Cardiac septum (tissue), 1 donor: Measurements from ENCODE around the gene AFMID. TPM values are rescaled to one million over a fixed set of nuclear protein-coding genes. Genes with fewer than 3 reads are reported as not detected.

Experiments used
- DNase-seq: peaks from one replicate; pipeline ENCODE4 v3.0.0-alpha.2; 2020; ENCODE audit warnings: low spot score
- intact Hi-C: fragments of 100-400 bp; cut with DNase I; formaldehyde crosslinking; loops from one replicate; pipeline ENCODE4 v1.14.0; 2022
- total RNA-seq: library from RNA; stranded (reverse); fragmentation: NEBNext Ultra II Directional; extraction: Animal tissue kit (Norgen Biotek cat#: 25700); gene quantifications from one replicate; pipeline ENCODE4 v1.2.1, GENCODE V29; 2021
- donor health status: DM: no; HTN: no; CAD: no.

Gene AFMID
- total RNA-seq, 1 donor from 2014 or later, result 22.3 TPM

DNA sequence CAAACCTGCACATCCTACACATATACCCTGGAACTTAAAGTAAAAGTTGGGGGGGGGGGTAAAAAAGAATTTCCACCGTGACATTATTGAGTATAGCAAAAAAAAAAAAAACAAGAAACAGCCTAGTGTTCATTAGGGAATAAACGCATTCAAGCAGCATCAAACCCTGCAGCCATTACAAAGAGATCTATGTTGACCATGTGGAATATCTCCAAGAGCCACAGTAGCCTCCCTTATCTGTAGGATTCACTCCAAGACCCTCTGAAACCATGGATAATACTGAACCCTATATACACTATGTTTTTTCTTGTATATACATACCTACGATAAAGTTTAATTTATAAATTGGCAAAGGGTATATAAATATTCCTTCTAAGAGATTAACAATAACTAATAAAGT is 21.3 kb downstream of the AFMID start:
- intact Hi-C loops, result no loop called here
- DNase-seq, result no peak

DNA sequence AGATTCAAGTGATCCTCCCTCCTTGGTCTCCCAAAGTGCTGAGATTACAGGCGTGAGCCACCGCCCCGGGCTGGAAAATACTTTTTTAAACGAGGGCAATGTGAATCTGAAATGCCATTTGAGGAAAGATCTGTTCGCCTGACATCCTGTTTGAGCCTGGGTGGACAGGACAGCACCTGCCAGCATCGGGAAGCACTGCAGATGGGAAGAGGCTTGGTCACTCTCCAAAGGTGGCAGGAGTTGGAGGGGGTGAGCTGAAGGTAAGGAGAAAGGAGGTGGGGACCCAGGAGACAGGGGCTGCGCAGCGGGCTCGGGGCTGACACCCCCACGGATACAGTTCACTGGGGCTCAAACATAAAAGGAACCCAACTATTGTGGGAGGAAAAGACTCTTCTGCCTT is 22.9 kb downstream of the AFMID start:
- no peak for DNase-seq
- intact Hi-C loops, result no loop called here

DNA sequence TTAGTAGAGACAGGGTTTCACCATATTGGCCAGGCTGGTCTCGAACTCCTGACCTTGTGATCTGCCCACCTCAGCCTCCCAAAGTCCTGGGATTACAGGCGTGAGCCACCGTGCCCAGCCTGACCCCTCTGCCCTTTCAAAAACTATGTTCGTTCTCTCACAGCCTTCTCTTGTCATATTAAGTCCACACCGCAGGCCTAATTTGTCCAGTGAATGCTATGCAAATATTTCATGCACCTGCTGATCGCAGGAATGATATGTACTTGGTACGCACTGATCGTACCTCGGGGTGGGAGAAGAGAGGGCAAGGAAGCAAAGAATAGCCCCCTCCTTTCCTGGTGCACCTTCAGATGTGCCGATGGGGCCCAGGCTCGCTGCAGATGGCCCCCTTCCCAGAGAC is 23.9 kb downstream of the AFMID start:
- DNase-seq, result no peak
- intact Hi-C loops, result no loop called here

DNA sequence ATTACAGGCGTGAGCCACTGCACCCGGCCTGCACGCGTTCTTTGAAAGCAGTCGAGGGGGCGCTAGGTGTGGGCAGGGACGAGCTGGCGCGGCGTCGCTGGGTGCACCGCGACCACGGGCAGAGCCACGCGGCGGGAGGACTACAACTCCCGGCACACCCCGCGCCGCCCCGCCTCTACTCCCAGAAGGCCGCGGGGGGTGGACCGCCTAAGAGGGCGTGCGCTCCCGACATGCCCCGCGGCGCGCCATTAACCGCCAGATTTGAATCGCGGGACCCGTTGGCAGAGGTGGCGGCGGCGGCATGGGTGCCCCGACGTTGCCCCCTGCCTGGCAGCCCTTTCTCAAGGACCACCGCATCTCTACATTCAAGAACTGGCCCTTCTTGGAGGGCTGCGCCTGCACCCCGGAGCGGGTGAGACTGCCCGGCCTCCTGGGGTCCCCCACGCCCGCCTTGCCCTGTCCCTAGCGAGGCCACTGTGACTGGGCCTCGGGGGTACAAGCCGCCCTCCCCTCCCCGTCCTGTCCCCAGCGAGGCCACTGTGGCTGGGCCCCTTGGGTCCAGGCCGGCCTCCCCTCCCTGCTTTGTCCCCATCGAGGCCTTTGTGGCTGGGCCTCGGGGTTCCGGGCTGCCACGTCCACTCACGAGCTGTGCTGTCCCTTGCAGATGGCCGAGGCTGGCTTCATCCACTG is 27.0 kb downstream of the AFMID start, which contains the start of gene BIRC5:
Gene BIRC5 (plus strand): TSS at position 238 of the 690 bp plus-strand sequence. CDS start 64 bp downstream, at position 302.
- intact Hi-C loops, result loop anchor here (1.0 kb wide), 1 partner anchor 40 kb away; no protein-coding TSS in a partner anchor
- DNase-seq, result peak; percentile 94

DNA sequence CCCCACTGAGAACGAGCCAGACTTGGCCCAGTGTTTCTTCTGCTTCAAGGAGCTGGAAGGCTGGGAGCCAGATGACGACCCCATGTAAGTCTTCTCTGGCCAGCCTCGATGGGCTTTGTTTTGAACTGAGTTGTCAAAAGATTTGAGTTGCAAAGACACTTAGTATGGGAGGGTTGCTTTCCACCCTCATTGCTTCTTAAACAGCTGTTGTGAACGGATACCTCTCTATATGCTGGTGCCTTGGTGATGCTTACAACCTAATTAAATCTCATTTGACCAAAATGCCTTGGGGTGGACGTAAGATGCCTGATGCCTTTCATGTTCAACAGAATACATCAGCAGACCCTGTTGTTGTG is 27.5 kb downstream of the AFMID start:
- no peak for DNase-seq
- intact Hi-C loops, result loop anchor here (1.0 kb wide), 1 partner anchor 40 kb away; no protein-coding TSS in a partner anchor

DNA sequence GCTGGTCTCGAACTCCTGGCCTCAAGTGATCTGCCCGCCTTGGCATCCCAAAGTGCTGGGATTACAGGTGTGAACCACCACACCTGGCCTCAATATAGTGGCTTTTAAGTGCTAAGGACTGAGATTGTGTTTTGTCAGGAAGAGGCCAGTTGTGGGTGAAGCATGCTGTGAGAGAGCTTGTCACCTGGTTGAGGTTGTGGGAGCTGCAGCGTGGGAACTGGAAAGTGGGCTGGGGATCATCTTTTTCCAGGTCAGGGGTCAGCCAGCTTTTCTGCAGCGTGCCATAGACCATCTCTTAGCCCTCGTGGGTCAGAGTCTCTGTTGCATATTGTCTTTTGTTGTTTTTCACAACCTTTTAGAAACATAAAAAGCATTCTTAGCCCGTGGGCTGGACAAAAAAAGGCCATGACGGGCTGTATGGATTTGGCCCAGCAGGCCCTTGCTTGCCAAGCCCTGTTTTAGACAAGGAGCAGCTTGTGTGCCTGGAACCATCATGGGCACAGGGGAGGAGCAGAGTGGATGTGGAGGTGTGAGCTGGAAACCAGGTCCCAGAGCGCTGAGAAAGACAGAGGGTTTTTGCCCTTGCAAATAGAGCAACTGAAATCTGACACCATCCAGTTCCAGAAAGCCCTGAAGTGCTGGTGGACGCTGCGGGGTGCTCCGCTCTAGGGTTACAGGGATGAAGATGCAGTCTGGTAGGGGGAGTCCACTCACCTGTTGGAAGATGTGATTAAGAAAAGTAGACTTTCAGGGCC is 32.4 kb downstream of the AFMID start:
- DNase-seq, result no peak
- intact Hi-C loops, result no loop called here

DNA sequence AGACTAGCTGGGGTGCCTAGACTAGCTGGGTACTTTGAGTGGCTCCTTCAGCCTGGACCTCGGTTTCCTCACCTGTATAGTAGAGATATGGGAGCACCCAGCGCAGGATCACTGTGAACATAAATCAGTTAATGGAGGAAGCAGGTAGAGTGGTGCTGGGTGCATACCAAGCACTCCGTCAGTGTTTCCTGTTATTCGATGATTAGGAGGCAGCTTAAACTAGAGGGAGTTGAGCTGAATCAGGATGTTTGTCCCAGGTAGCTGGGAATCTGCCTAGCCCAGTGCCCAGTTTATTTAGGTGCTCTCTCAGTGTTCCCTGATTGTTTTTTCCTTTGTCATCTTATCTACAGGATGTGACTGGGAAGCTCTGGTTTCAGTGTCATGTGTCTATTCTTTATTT is 35.9 kb downstream of the AFMID start:
- no peak for DNase-seq
- intact Hi-C loops, result no loop called here

DNA sequence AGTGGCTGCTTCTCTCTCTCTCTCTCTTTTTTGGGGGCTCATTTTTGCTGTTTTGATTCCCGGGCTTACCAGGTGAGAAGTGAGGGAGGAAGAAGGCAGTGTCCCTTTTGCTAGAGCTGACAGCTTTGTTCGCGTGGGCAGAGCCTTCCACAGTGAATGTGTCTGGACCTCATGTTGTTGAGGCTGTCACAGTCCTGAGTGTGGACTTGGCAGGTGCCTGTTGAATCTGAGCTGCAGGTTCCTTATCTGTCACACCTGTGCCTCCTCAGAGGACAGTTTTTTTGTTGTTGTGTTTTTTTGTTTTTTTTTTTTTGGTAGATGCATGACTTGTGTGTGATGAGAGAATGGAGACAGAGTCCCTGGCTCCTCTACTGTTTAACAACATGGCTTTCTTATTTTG is 36.6 kb downstream of the AFMID start:
- intact Hi-C loops, result no loop called here
- no peak for DNase-seq

DNA sequence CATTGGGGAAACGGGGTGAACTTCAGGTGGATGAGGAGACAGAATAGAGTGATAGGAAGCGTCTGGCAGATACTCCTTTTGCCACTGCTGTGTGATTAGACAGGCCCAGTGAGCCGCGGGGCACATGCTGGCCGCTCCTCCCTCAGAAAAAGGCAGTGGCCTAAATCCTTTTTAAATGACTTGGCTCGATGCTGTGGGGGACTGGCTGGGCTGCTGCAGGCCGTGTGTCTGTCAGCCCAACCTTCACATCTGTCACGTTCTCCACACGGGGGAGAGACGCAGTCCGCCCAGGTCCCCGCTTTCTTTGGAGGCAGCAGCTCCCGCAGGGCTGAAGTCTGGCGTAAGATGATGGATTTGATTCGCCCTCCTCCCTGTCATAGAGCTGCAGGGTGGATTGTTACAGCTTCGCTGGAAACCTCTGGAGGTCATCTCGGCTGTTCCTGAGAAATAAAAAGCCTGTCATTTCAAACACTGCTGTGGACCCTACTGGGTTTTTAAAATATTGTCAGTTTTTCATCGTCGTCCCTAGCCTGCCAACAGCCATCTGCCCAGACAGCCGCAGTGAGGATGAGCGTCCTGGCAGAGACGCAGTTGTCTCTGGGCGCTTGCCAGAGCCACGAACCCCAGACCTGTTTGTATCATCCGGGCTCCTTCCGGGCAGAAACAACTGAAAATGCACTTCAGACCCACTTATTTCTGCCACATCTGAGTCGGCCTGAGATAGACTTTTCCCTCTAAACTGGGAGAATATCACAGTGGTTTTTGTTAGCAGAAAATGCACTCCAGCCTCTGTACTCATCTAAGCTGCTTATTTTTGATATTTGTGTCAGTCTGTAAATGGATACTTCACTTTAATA is 37.3 kb downstream of the AFMID start:
- intact Hi-C loops, result no loop called here
- no peak for DNase-seq

DNA sequence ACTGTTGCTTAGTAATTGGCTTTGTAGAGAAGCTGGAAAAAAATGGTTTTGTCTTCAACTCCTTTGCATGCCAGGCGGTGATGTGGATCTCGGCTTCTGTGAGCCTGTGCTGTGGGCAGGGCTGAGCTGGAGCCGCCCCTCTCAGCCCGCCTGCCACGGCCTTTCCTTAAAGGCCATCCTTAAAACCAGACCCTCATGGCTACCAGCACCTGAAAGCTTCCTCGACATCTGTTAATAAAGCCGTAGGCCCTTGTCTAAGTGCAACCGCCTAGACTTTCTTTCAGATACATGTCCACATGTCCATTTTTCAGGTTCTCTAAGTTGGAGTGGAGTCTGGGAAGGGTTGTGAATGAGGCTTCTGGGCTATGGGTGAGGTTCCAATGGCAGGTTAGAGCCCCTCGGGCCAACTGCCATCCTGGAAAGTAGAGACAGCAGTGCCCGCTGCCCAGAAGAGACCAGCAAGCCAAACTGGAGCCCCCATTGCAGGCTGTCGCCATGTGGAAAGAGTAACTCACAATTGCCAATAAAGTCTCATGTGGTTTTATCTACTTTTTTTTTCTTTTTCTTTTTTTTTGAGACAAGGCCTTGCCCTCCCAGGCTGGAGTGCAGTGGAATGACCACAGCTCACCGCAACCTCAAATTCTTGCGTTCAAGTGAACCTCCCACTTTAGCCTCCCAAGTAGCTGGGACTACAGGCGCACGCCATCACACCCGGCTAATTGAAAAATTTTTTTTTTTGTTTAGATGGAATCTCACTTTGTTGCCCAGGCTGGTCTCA is 38.1 kb downstream of the AFMID start:
- intact Hi-C loops, result no loop called here
- DNase-seq, result no peak

DNA sequence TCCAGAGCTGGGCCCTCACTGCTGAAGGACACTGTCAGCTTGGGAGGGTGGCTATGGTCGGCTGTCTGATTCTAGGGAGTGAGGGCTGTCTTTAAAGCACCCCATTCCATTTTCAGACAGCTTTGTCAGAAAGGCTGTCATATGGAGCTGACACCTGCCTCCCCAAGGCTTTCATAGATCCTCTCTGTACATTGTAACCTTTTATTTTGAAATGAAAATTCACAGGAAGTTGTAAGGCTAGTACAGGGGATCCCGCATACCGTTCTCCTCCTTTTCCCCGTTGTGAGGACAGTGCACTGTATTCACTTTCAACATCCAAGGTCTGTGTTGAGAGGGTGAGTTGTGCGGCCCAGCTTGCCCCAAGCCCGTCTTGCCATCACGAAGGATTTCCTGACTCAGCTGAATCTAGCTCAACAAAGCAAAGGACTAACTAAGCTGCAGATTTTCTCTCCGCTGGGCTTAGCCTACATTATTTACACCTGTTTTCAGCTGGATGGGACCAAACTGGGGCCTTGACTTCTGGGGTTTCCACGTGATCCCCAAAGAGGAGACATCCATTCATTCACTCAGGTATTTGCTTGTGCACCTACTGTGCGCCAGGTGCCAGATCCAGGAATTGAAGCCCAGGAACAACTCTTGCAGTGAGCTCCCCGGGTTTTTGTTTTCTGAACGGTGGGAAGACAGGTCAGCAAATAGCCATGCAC is 39.0 kb downstream of the AFMID start:
- intact Hi-C loops, result no loop called here
- DNase-seq, result no peak

DNA sequence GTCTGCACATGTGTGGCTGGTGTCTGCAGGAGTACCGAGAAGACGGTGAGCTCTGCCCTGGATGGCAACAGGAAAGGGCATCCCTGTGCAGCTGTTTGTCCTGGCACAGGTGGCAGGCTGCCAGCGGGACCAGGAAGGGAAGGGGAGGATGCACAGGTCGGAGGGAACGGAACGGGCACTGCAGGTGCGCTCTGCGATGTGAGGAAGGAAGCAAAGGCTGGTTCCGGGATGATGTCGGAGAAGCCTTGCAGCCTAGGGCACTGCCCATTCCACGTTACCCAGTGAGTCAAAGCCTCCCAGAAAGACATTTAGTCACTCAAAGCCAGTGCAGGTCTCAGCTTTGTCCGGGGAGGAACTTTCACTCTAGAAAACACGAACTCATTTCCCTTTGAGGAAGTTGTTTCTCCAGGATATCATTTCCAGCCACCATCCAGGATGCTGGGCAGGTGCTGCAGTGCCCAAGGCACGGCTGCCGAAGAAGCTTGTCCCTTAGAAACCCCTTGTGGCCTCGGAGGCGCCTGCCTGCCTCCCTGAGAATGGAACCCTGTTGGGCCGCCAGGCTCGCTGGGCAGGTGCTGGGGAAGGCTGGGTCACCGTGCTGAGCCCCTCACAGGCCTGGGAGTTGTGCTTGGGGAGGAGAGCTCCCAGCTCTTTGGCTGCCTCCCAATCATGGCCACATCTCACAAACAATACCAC is 39.7 kb downstream of the AFMID start:
- intact Hi-C loops, result no loop called here
- DNase-seq, result no peak

DNA sequence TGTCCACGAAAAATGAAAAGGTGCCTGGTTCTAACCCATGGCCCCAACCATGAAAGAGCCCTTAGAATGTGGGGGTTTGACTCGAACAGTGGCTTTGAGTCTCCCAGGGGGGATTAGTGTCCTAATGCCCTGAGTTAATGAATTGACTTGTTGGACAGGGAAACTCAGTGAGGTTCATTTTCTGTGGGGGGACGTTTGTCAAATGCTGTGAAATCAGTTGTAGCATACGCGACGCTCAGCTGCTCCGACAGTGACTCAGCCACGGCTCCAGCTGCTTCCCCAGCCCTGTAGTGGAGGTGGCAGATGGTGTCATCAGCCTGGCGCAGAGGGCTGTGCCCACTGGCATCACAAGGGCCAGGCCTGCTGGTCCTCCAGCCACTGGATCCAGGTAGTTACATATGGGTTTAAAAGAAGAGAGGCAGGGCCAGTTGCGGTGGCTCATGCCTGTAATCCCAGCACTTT is 40.3 kb downstream of the AFMID start:
- no peak for DNase-seq
- intact Hi-C loops, result no loop called here

DNA sequence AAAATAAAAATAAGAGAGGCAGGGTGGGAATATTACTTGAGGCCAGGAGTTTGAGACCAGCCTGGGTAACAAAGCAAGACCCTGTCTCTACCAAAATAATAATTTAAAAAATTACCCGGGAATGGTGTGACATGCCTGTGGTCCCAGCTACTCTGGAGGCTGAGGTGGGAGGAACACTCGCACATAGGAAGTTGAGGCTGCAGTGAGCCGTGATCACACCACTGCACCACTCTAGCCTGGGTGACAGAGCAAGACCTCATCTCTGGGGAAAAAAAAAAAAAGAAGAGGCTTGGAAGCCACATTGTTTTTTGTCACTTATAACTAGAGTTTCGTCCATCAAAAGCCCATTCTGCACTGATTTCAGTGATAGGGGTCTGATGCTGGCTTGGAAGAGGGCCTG is 41.0 kb downstream of the AFMID start:
- intact Hi-C loops, result no loop called here
- no peak for DNase-seq

DNA sequence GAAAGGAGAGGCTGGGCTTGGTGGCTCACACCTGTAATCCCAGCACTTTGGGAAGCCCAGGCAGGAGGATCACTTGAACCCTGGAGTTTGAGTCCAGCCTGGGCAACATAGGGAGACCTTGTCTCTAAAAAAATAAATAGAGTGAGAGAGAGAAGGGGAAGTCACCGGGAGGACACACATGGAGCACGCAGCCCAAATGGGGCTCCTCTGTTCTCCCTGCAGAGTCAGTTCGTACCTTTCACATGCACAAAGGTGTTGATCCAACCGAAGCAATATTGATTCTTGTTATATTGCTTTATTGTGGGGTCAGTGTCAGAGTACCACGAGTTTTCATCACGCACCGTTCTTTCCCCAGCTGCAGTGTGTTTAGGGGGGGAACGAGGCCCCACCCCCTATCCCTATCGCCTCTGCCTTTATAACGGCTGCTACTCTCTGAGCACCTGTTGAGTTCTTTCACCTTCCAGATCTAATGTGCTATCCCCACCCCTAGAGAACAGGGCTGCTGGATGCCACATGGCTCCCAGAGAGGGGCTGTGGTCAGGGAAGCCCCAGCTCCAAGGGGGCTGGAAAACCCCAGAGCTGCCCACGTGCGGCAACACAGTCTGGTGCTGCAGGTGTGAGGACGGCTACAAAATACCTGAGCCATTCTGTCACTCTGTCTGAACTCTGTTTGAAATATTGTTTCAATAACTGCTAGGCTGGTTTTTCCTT is 43.2 kb downstream of the AFMID start:
- DNase-seq, result no peak
- intact Hi-C loops, result no loop called here

DNA sequence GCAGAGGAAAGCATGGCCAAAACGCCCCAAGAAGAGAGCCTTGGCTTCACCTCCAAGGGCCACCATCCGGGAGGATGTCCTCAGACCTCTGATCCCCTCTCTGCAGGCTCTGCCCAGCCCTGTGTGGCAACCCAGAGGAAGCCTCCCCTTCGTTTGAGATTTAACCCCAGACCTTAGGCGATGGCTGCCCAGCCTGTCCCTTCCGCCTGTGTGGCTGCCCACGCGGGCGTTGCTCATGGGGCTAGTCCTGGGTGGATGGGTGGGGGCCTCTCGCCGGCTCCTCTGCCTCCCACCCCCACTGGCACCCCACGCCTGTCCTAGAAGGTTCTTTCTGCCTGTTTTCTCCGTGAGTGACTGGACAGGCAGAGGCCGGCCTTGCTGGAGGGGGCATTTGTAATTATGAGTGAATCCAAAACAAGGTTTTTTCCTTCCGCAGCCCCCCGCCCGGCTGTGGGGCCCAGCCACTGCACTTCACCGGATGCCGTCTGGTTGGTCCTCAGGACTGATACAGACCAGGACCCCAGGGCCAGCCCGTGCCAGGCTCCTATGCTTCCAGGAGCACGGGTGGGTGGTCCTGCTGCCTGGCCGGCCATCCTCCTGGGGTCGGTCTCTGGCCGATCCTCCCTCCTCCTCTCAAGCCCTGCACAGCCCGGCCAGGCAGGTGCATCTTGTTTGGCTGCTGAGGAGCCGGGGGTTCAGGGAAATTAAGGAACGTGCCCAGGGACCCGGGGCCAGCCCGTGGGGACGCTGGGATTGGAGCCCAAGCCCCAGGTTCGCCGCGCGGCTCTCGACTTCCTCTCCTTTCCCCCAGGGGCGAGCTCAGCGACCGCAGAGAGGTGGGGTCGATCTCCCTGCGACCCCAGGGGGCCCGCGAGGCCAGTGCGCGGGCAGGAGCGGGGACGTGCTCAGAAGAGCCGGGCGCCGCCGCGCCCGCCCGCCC is 44.1 kb downstream of the AFMID start, which contains the start of gene TMEM235:
Gene TMEM235 (plus strand): TSS at position 636 of the 940 bp plus-strand sequence. CDS start 393 bp downstream, outside the sequence.
- DNase-seq, result no peak
- intact Hi-C loops, result no loop called here
